ENCODE results near the gene ATL1. TPM values are rescaled to one million over a fixed set of nuclear protein-coding genes. Genes with fewer than 3 reads are reported as not detected.
"Not testable (repeated sequence)": the region's sequence is repeated elsewhere in the genome, so short reads cannot be mapped to it uniquely, and the experiment has no call there.

Gene ATL1
- total RNA-seq, 2 donors from 2014 or later, result 1.3 to 1.6 TPM

DNA sequence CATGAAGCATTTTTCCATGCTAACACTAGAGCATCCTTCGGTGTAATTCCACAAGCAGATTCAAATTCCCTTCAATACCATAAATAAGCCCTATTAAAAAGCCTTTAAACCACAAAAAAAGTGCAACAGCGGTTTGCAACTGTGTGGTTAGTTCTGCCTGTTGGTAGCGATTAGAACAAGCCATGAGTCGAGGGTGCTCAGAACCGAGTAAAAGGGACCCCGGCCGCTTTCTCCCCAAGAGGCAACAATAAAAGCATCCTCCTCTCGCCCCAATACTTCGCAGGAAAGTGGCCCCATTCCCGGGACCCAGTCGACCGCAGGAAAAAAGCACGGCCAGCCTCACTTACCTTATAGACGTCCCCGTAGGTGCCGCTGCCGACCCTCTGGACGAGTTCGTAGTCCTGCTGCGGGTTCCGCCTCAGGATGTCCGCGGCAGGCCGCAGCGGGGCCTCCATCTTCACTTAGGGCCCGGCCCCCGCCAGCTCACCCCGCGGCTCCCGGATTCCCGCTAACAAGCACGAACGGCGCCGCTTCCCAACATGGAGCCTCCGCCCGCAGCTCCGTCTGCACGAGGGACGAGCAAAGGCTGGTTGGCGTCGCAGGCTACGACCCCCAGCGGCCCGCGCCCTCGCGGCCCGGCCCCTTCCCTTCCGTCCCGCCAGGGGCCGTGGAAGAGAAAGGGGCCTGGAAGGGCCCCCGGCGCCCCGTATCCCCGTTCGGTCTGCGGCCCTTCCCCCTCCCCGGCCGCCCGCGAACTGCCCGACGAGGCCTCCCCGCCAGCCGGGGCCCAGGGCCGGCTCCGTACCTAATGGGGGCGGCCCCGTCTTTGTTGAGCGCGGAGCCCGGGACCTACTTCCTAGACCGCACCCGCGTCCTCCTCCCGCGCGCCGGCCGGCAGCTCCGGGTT, 28.1 kb upstream of the ATL1 start:
- ATAC-seq, result peak; percentile 7 to 38
- DNase-seq (ENCODE audit: low spot score in 2 of 2), result peak; percentile 32 to 64
- H3K27ac Mint-ChIP-seq, result peak overlapping the region; percentile 61 to 81
- peaks cover 0 to 9% of the 10 kb centered on the region in 2 donors for H3K9me3 Mint-ChIP-seq
- peaks cover 6% of the 10 kb centered on the region in 2 donors for H3K36me3 Mint-ChIP-seq

DNA sequence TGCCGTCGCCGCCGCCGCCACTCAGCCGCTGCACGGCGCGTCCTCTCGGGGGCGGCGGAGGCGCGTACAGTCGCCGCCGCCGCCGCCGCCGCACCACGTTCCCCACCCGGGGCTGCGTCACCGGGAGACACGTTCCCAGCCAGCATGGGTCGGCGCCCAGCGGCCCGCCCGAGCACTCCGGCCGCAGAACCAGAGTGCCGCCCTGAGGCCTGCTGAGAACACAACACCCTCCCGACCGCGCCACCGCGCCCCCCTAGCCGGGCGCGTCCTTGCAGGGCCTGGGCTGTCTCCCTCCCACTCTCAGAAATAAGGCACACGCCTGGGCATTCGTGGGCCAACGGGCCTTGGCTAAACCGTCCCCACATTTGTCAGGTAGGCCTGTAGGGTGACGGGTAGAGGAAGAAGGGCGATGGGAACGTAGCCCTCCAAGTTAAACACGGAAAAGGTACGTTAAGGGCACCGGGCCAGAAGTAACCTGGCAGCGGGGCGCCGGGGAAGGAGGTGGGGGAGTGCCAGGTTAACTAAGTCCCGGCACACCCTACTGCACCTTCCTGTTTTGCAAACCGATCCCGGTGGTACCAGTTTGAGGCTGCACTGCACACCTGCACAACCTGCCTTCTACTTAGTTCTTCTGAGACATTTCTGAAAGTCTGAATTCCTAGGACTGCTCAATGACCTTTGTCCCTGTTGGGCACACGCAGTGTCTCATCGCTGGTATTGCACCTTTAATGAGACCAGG, 27.3 kb upstream of the ATL1 start, which contains the start of gene MAP4K5:
MAP4K5 (minus strand) TSS at position 68 of the 739 bp plus-strand sequence. CDS start 520 bp downstream, outside the sequence.
- peaks cover 0 to 11% of the 10 kb centered on the region in 2 donors for H3K9me3 Mint-ChIP-seq
- peak; percentile 97 to 98 for ATAC-seq
- H3K27ac Mint-ChIP-seq, result peak within 1 kb of the TSS; percentile 61 to 81
- DNase-seq (ENCODE audit: low spot score in 2 of 2), result peak; percentile 86 to 87
- peaks cover 6 to 14% of the 10 kb centered on the region in 2 donors for H3K36me3 Mint-ChIP-seq

DNA sequence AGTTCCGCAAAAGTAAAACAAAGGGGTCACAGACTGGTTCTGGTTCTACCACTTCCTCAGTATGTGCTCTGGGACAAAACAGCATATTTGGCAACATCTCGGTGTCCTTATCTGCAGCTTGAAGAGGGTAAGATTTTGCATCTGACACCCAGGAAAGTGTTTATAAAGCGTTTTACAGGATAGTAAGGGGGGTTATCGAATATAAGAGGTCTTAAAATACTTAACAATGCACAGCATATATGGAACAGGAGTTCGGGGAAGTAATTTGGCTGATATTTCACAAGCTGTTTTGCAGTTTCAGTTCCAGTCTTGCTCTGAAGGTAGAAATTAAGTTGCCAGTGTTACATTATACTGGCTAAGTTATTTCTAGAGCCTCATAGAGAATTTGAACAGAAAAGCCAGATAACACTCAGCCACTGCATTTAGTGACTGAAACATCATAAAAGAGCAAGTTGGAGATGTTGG, 26.7 kb upstream of the ATL1 start:
- Mint-ChIP-seq H3K27ac (peak overlapping the region; percentile 30 to 81), H3K36me3 (peaks cover 6 to 20% of the 10 kb centered on the region in 2 donors), H3K9me3 (peaks cover 0 to 17% of the 10 kb centered on the region in 2 donors)
- no peak for DNase-seq (ENCODE audit: low spot score in 2 of 2)
- no peak for ATAC-seq

DNA sequence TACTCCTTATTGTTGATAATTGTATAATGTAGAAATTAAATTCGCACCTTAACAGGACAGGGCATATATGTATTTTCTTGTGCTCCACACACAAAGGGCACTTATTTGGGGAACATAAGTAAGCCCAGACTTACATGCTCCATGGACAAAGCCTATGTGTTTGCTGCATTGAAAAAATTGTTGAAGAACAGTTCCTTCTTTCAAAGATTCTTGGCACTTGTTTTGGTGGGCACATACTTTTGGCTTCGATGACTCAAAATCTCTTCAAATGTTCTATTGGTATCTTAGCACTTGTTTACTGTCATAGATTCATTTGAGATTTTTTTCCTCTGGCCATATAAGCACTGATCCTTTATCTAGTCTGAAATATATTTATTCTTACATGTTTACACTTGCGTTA, 26.1 kb upstream of the ATL1 start:
- H3K9me3 Mint-ChIP-seq, result peaks cover 0 to 17% of the 10 kb centered on the region in 2 donors
- ATAC-seq, result no peak
- no peak for DNase-seq (ENCODE audit: low spot score in 2 of 2)
- no peak overlapping the region for H3K27ac Mint-ChIP-seq
- H3K36me3 Mint-ChIP-seq, result peaks cover 6 to 22% of the 10 kb centered on the region in 2 donors

DNA sequence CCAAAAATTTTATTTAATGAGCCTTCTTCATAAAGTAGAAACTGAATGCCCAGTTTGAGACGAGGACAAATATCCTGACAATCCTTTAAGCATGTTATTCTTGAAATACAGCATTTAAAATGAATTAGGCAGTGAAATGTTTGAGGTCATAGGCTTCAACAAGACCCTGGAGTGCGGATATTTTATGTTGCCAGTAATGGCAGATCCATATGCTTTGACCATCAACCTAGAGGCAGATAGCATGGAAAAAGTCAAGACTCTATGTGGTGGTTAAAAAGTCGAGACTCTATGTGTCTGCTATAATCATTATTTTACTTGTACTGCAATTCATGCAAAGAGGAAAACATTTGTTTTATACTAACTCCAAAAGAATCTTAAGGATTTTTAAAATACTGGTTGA, 25.5 kb upstream of the ATL1 start:
- DNase-seq (ENCODE audit: low spot score in 2 of 2) (no peak), ATAC-seq (no peak)
- Mint-ChIP-seq H3K9me3 (peaks cover 0 to 17% of the 10 kb centered on the region in 2 donors), H3K36me3 (peaks cover 6 to 22% of the 10 kb centered on the region in 2 donors), H3K27ac (no peak overlapping the region)

DNA sequence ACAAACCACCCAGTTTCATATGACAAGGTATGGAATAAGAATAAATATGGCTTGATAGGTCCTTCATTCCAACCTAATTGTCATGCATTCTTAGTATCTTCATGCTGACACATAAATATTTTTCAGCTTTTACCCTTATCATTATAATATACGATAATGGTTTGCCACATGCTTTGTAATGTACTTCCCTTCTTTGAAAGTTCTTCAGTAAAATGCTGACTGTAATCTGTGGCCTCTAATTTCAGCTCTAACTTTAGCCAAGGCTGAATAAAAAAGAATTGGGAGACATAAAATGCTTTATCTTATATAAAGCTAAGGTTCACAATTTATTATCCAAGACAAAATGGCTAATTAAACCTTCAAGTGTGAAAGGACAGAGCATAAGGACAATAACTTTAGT, 24.9 kb upstream of the ATL1 start:
- ATAC-seq (no peak), DNase-seq (ENCODE audit: low spot score in 2 of 2) (no peak)
- peaks cover 0 to 17% of the 10 kb centered on the region in 2 donors for H3K9me3 Mint-ChIP-seq
- H3K27ac Mint-ChIP-seq, result no peak overlapping the region
- H3K36me3 Mint-ChIP-seq, result peaks cover 6 to 22% of the 10 kb centered on the region in 2 donors

DNA sequence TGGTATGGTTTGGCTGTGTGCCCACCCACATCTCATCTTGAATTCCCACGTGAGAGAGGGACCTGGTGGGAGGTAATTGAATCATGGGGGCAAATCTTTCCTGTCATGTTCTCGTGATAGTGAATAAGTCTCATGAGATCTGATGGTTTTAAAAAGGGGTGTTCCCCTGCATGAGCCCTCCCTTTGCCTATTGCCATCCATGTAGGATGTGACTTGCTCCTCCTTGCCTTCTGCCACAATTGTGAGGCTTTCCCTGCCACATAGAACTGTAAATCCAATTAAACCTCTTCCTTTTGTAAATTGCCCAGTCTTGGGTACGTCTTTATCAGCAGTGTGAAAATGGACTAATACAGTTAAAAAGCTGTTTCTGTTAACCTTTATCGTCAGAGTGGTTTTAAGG, 21.9 kb upstream of the ATL1 start:
- Mint-ChIP-seq H3K27ac (peak overlapping the region in 1 of 2 donors; percentile 65), H3K36me3 (peaks cover 0 to 22% of the 10 kb centered on the region in 2 donors), H3K9me3 (peaks cover 0 to 17% of the 10 kb centered on the region in 2 donors)
- not testable (repeated sequence) for DNase-seq (ENCODE audit: low spot score in 2 of 2); ATAC-seq

DNA sequence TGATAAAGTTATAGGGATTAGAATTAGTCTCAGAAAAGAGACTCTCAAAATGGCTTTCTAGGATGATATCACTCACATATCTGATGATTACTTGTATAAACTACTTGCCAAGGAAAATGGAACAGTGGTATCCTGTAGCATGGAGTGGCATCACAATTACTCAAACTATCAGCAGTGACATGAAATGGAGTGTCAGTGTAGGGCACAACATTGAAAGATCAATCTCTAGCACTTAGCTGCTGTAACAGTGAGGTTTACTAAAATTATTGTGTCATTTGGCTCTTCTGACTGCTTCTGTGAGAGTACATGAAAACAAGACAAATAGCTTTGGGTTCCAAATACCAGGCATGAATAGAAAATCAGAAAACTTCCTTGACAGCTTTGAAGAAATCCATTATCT, 20.9 kb upstream of the ATL1 start:
- Mint-ChIP-seq H3K27ac (no peak overlapping the region), H3K9me3 (peaks cover 0 to 17% of the 10 kb centered on the region in 2 donors), H3K36me3 (peaks cover 0 to 30% of the 10 kb centered on the region in 2 donors)
- ATAC-seq (no peak), DNase-seq (ENCODE audit: low spot score in 2 of 2) (no peak)

DNA sequence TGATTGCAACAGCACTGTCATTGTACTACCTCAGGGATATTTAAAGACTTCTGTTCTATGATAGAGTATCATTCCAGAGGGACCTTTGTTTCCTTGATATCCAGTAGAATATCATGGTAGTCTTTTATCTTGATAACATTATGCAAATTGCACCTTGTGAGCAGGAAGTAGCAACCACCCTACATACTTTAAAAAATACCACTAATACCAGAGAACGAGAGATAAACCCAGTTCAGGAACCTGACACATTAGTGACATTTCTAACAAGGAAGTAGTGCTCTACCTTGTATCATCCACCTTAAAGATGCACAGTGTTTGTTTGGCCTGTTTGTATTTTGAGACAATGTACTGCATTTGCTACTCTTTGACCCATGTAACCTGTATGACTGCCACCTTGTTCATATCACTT, 18.8 kb upstream of the ATL1 start:
- DNase-seq (ENCODE audit: low spot score in 2 of 2) (no peak), ATAC-seq (no peak)
- Mint-ChIP-seq H3K36me3 (peaks cover 0 to 30% of the 10 kb centered on the region in 2 donors), H3K27ac (no peak overlapping the region), H3K9me3 (peaks cover 0 to 14% of the 10 kb centered on the region in 2 donors)

DNA sequence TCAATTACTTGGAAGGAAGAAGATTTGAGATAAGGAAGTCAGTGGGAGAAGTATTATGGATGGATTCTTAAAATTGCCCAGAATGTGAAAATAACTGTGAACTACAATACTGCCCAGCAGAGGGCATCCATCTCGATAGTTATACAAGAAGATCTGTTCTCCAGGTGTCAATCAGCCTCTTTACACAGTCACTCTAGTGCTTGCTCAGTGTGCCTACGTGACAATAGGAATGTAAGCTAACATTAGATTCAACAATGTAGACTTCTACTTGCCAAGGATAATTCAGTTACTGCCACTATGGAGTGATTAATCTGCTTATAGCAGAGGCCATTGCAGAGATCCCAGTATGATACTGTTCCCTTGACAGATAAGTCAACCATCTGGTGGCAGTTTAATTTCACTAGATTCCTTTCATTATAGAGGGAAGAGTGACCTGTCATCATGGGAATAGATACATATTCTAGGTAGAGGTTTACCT, 17.0 kb upstream of the ATL1 start:
- Mint-ChIP-seq H3K9me3 (peaks cover 0 to 3% of the 10 kb centered on the region in 2 donors), H3K36me3 (peaks cover 0 to 12% of the 10 kb centered on the region in 2 donors), H3K27ac (no peak overlapping the region)
- DNase-seq (ENCODE audit: low spot score in 2 of 2) (peak in 1 of 2 donors; percentile 33), ATAC-seq (peak; percentile 64 to 88)

DNA sequence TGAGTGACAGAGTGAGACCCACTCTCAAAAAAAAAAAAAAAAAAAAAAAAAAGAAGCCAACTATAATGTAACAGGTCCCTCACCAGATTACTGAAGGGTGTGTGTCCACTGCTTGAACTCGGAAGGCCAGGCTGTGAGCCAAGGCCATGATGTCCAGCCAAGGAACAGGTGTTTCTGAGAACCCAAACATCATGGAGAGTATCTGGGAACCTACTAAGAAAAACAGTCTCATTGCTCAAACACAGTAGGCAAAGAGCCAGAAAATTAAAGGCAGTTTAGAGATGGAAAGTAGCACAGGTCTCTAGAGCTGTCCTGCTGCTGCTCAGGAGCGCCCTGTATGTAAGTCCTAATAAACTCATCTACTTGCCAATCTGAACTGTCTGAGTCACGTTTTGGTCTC, 15.0 kb upstream of the ATL1 start:
- H3K27ac Mint-ChIP-seq, result no peak overlapping the region
- DNase-seq (ENCODE audit: low spot score in 2 of 2), result no peak
- peaks cover 0 to 8% of the 10 kb centered on the region in 2 donors for H3K36me3 Mint-ChIP-seq
- no peak for ATAC-seq
- H3K9me3 Mint-ChIP-seq, result peaks cover 0 to 3% of the 10 kb centered on the region in 2 donors

DNA sequence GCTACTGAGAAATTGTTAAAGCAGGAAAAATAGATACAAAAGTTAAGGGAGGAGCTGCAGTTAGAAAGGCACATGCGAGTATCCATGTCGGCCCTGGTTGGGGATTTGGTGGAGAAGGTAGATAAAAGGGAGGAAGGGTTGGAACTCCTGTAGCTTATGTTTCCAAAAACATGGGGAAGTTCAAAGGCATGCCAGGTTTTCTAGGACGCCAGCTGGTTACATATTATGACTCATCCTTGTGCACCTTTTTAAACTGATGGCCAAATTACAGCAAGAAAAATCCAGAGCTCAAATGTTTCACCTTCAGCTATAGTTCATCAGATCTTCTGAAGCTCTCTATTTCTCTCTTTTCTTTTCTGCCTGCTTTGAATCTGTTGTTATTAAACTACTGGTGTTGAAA, 14.3 kb upstream of the ATL1 start:
- ATAC-seq, result no peak
- peaks cover under 1 to 9% of the 10 kb centered on the region in 2 donors for H3K36me3 Mint-ChIP-seq
- peaks cover under 1 to 5% of the 10 kb centered on the region in 2 donors for H3K9me3 Mint-ChIP-seq
- no peak for DNase-seq (ENCODE audit: low spot score in 2 of 2)
- H3K27ac Mint-ChIP-seq, result no peak overlapping the region

DNA sequence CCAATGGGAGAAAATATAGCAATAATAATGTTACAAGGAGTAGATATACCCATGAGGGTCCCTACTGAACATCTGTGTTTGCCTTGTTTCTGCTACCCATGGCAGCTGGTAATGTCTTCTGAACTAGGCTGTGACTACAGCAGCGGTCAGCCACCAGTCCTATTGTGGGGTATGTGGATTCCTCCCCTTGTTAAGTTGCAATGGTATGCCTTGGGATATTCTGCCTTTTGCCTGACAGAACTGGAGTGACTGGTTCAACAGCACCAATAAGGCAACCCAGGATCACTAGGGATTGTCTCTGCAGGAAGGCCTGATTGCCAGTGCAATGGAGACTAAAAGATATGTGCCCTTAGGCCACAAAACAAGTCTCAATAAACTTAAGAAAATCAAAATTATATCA, 9.7 kb upstream of the ATL1 start:
- DNase-seq (ENCODE audit: low spot score in 2 of 2) (no peak), ATAC-seq (no peak)
- peaks cover 7 to 28% of the 10 kb centered on the region in 2 donors for H3K9me3 Mint-ChIP-seq
- peaks cover 16 to 18% of the 10 kb centered on the region in 2 donors for H3K36me3 Mint-ChIP-seq
- H3K27ac Mint-ChIP-seq, result no peak overlapping the region

DNA sequence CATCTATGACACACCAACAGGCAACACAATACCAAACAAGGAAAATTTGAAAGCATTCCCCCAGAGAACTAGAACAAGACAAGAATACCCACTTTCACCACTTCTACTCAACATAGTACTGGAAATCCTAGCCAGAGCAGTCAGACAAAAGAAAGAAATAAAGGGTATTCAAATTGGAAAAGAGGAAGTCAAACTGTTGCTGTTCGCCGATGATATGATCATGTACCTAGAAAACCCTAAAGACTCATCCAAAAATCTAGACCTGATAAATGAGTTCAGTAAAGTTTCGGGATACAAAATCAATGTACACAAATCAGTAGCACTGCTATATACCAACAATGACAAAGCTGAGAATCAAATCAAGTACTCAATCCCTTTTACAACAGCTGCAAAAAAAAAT, 8.1 kb upstream of the ATL1 start:
- H3K36me3 Mint-ChIP-seq, result peaks cover 16 to 18% of the 10 kb centered on the region in 2 donors
- no peak overlapping the region for H3K27ac Mint-ChIP-seq

DNA sequence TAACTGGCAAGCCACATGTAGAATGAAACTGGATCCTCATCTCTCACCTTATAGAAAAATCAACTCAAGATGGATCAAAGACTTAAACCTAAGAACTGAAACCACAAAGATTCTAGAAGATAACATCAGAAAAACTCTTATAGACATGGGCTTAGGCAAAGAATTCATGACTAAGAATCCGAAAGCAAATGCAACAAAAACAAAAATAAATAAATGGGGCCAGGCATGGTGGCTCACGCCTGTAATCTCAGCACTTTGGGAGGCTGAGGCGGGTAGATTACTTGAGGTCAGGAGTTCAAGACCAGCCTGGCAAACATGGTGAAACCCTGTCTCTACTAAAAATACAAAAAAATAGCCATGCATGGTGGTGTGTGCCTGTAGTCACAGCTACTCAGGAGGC, 7.1 kb upstream of the ATL1 start:
- H3K27ac Mint-ChIP-seq, result not testable (repeated sequence)

More for the DNA sequence above, 8.1 kb upstream of the ATL1 start:
- DNase-seq (ENCODE audit: low spot score in 2 of 2), result no peak
- H3K9me3 Mint-ChIP-seq, result peaks cover 7 to 28% of the 10 kb centered on the region in 2 donors
- no peak for ATAC-seq

DNA sequence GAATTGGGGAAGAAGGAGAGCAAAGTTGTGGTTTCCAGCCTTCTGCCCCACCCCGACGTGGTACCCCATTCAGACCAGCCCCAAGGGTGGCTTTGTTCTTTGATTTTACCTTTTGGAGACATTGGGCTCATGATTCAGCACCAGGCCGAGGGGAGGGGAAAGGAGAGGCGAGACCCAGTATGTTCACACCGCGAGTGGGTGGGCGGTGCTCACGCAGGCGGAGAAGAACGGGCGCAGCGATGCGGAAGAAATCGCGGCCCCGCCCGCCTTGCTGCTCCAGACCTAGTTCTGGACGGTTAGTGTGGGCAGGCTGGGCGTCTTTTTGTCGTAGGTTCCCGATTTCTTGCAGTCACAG, 963 bp downstream of the ATL1 start:
- peaks cover 0 to 11% of the 10 kb centered on the region in 2 donors for H3K36me3 Mint-ChIP-seq
- peak; percentile 75 to 78 for ATAC-seq
- H3K27ac Mint-ChIP-seq, result no peak overlapping the region
- H3K9me3 Mint-ChIP-seq, result no peaks in the 10 kb centered on the region
- DNase-seq (ENCODE audit: low spot score in 2 of 2), result peak; percentile 49 to 60

More for the DNA sequence above, 7.1 kb upstream of the ATL1 start:
- H3K9me3 Mint-ChIP-seq, result peaks cover 7 to 28% of the 10 kb centered on the region in 2 donors
- H3K36me3 Mint-ChIP-seq, result peaks cover 16 to 18% of the 10 kb centered on the region in 2 donors
- not testable (repeated sequence) for ATAC-seq; DNase-seq (ENCODE audit: low spot score in 2 of 2)

All from activated naive CD4-positive, alpha-beta T cell treated with anti-CD3 and anti-CD28 coated beads, Interleukin-2, amount 50 U/mL, for 72 hours (primary cell).